ENCODE measurements around the gene B4GALNT2.
"Not testable (repeated sequence)": the region's sequence is repeated elsewhere in the genome, so short reads cannot be mapped to it uniquely, and the experiment has no call there.

The B4GALNT2 gene

DNA sequence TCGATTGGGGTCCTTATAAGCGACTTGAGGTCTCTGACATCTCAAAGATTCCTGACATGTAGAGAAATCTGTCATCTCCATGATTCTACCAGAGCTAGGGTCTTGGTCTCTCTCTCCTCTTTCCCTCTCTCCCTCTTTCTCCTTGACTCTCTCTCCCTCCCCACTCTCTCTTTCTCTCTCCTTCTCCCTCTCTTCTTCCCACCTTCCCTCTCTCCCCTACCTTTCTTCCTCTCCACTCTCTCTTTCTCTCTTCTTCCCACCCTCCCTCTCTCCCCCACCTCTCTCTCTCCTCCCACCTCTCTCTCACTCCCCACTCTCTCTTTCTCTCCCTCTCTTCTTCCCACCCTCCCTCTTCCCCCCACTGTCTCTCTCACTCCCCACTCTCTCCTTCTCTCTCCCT is 32.6 kb downstream of the B4GALNT2 start:
- no peak overlapping the region for H3K27ac ChIP-seq
- peaks cover 2 to 13% (median 6%) of the 10 kb centered on the region in 11 experiments; a peak in 17 of 22 replicates for H3K9me3 ChIP-seq (replicated peaks in 1 of 11)
- no peaks in the 10 kb centered on the region for H3K27me3 ChIP-seq
- no peak for TF ChIP-seq Cebpa-rat (IDR thresholded peaks at IDR 0.05)
- no peaks in the 10 kb centered on the region for H3K4me1 ChIP-seq
- no peaks in the 10 kb centered on the region for H3K36me3 ChIP-seq
- H3K4me2 ChIP-seq = no peak overlapping the region
- no peaks in the 10 kb centered on the region for H4K20me1 ChIP-seq
- H3K9ac ChIP-seq = no peak overlapping the region
- H3K4me3 ChIP-seq = no peak overlapping the region

DNA sequence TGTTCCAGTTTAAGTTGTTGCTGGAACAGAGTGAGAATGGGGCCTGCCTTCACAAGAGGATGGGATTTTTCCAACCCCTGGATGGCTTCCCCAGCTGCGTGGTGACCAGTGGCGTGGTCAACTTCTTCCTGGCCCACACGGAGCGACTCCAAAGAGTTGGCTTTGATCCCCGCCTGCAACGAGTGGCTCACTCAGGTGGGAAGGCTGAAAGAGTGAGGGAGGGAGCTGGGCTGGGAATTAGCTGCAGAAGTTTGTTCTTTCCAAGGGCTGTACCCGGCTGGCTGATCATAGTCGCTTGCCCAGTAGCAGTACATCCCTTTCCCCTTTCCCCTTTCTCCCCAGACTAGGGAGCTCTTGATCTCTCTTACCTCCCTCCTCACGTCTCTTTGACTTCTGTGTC is 36.1 kb downstream of the B4GALNT2 start:
- H4K20me1 ChIP-seq = no peaks in the 10 kb centered on the region
- no peaks in the 10 kb centered on the region for H3K27me3 ChIP-seq
- H3K9me3 ChIP-seq (replicated peaks in 1 of 11) = peaks cover 29 to 45% (median 35%) of the 10 kb centered on the region in 11 experiments; a peak in 21 of 22 replicates
- H3K4me1 ChIP-seq = no peaks in the 10 kb centered on the region
- H3K36me3 ChIP-seq = no peaks in the 10 kb centered on the region
- no peak overlapping the region for H3K9ac ChIP-seq
- H3K27ac ChIP-seq = no peak overlapping the region
- no peak for TF ChIP-seq Cebpa-rat (IDR thresholded peaks at IDR 0.05)
- no peak overlapping the region for H3K4me2 ChIP-seq
- H3K4me3 ChIP-seq = no peak overlapping the region

DNA sequence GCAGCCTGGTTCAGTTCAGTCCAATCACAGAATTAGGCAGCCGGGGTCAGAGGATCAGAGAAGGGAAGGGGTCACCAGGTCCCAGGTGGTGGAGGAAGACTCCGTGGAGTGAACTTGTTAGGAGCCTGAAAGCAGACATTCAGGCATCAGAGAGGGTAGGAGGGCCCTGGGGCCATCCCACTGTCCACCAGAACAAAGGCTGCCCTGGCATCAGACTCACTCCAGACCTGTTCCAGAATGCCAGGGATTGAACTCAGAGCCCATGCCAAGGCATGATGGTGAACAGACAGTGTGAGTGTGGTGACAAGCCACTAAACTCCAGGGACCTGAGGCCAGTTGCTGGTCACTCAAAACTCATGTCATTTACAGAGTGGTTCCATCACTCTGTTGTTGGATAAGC is 37.6 kb downstream of the B4GALNT2 start:
- Histone ChIP-seq H3K27ac (no peak overlapping the region), H3K27me3 (no peaks in the 10 kb centered on the region), H3K4me2 (no peak overlapping the region), H3K4me3 (no peak overlapping the region), H4K20me1 (no peaks in the 10 kb centered on the region), H3K4me1 (no peaks in the 10 kb centered on the region), H3K9ac (no peak overlapping the region), H3K9me3 (replicated peaks in 1 of 11) (peaks cover 42 to 60% (median 50%) of the 10 kb centered on the region in 11 experiments), H3K36me3 (no peaks in the 10 kb centered on the region)
- TF ChIP-seq Cebpa-rat (IDR thresholded peaks at IDR 0.05) = no peak

DNA sequence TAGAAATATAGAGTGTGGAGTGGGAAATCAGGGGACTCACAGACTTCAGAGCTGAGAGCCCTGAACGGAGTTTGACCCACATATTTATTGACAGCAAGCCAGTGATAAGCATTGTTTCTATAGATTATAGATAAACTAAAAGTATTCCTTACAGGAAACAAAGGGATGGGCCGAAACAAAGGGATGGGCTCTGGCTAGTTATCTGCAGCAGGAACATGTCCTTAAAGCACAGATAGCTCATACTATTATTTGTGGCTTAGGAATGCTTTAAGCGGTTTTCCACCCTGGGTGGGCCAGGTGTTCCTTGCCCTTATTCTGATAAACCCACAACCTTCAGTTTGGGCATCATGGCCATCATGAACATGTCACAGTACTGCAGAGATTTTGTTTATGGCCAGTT is 38.1 kb downstream of the B4GALNT2 start:
- H3K9me3 ChIP-seq (replicated peaks in 1 of 11) = peaks cover 47 to 65% (median 55%) of the 10 kb centered on the region in 11 experiments
- not testable (repeated sequence) for H3K4me1 ChIP-seq, H3K9ac ChIP-seq, H3K27ac ChIP-seq, H3K27me3 ChIP-seq, H3K36me3 ChIP-seq, H3K4me3 ChIP-seq, H4K20me1 ChIP-seq, H3K4me2 ChIP-seq

DNA sequence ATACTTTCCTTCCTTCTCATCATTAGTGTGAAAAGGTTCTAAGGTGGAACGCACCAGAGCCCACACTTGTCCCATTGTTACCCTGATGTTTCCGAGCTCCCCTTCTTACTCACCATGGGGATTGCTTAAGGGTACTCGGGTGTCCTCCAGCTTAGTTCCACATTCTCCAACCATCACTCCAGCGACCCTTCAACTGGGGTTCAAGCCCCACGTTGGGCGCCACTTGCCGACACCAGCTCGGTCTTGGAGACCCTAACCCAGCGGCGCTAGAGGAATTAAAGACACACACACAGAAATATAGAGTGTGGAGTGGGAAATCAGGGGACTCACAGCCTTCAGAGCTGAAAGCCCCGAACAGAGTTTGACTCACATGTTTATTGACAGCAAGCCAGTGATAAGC is 43.4 kb downstream of the B4GALNT2 start:
- not testable (repeated sequence) for H3K4me1 ChIP-seq, H3K4me2 ChIP-seq, H3K9ac ChIP-seq, H4K20me1 ChIP-seq, H3K27ac ChIP-seq, H3K36me3 ChIP-seq, H3K27me3 ChIP-seq
- H3K9me3 ChIP-seq (replicated peaks in 1 of 11) = peaks cover 62 to 76% (median 69%) of the 10 kb centered on the region in 11 experiments
- H3K4me3 ChIP-seq = peak overlapping the region in 2 of 10 experiments; percentile 10 to 22; a peak in 2 of 20 replicates

DNA sequence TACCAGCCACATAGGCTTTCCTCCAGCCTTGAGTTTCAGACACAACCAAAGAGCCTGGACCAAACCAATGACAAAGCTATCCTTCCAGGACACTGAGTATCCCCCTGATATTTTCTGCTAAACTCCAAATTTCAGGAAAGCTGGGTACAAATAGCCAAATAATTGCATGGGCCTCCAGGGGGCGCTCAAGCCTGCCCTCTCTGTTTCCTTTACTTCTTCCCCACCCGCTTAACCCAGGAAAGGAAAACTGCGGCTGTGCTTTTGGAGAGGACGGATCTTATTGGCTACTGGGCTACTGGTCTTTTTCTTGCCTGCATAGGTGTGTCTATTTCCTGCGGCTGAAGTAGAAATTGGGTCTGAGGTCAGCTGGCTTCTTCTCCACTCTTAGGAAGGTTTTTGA is 47.7 kb downstream of the B4GALNT2 start:
- H3K4me2 ChIP-seq = no peak overlapping the region
- peaks cover 57 to 69% (median 61%) of the 10 kb centered on the region in 11 experiments for H3K9me3 ChIP-seq (replicated peaks in 1 of 11)
- no peaks in the 10 kb centered on the region for H4K20me1 ChIP-seq

DNA sequence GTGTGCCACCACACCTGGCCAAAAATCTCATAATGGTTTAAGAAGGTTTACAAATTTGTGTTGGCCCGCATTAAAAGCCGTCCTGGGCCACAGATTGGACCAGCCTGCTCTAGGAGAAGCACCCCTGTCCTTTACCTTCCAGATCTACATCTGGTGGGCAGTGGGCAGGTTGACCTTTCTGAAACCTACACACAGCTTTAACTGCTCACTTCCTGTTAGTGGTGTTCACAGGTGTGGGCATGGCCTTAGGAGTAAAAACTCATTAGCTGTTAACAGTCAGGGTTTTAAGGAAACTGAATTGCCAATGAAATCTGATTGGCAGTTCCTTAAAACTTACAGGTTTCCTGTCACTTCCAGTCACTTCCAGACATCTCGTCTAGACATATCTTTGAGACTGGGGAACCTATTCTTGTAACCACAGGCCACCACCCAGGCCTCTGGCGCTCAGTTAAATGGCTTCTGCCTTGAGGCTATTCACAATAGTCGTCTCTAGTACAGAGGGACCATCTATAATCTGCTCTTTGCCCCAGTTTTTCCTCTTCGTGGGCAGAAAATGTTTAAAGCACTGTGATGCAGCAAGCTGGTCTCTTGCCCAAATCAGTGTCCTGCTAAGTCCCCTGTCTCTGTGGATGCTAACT is 48.5 kb downstream of the B4GALNT2 start:
- no peak for TF ChIP-seq Cebpa-rat (IDR thresholded peaks at IDR 0.05)
- no peaks in the 10 kb centered on the region for H4K20me1 ChIP-seq
- no peak overlapping the region for H3K9ac ChIP-seq
- peaks cover 0 to 9% (median 0%) of the 10 kb centered on the region in 11 experiments; a peak in 2 of 22 replicates for H3K36me3 ChIP-seq
- no peak overlapping the region for H3K27ac ChIP-seq
- no peaks in the 10 kb centered on the region for H3K4me1 ChIP-seq
- peaks cover 57 to 69% (median 61%) of the 10 kb centered on the region in 11 experiments for H3K9me3 ChIP-seq (replicated peaks in 1 of 11)
- H3K27me3 ChIP-seq = no peaks in the 10 kb centered on the region
- H3K4me3 ChIP-seq = no peak overlapping the region
- no peak overlapping the region for H3K4me2 ChIP-seq

More for the DNA sequence above, 47.7 kb downstream of the B4GALNT2 start:
- H3K4me1 ChIP-seq = no peaks in the 10 kb centered on the region
- no peak overlapping the region for H3K9ac ChIP-seq
- H3K36me3 ChIP-seq = peaks cover 0 to 9% (median 0%) of the 10 kb centered on the region in 11 experiments; a peak in 2 of 22 replicates
- H3K27me3 ChIP-seq = no peaks in the 10 kb centered on the region
- no peak overlapping the region for H3K27ac ChIP-seq
- no peak overlapping the region for H3K4me3 ChIP-seq
- TF ChIP-seq Cebpa-rat (IDR thresholded peaks at IDR 0.05) = no peak

DNA sequence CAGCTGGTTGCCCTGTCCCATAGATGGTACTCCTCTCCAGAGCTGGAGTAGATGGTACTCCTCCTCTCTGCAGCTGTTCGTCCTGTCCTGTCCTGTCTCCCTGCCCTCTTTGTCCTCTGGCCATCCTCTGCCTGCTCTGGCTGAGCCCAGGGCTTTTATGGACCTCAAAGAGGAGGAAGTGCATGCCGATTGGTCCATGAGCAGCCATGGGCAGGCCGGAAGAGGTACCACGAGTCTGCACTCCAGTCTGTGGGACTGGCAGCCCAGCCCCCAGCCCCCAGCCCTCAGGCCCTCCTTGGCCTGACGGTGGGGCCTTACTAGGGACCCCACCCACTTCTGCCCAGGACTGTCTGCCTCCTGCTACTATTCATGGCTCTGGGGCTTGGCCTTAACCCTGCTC is 50.8 kb downstream of the B4GALNT2 start:
- no peak for TF ChIP-seq Cebpa-rat (IDR thresholded peaks at IDR 0.05)
- H4K20me1 ChIP-seq = no peaks in the 10 kb centered on the region
- H3K27me3 ChIP-seq = no peaks in the 10 kb centered on the region
- H3K27ac ChIP-seq = no peak overlapping the region
- no peaks in the 10 kb centered on the region for H3K4me1 ChIP-seq
- no peak overlapping the region for H3K4me3 ChIP-seq
- H3K9me3 ChIP-seq (replicated peaks in 1 of 11) = peaks cover 42 to 55% (median 48%) of the 10 kb centered on the region in 11 experiments
- H3K9ac ChIP-seq = no peak overlapping the region
- no peak overlapping the region for H3K4me2 ChIP-seq
- H3K36me3 ChIP-seq = peaks cover 0 to 4% (median 0%) of the 10 kb centered on the region in 11 experiments; a peak in 1 of 22 replicates

DNA sequence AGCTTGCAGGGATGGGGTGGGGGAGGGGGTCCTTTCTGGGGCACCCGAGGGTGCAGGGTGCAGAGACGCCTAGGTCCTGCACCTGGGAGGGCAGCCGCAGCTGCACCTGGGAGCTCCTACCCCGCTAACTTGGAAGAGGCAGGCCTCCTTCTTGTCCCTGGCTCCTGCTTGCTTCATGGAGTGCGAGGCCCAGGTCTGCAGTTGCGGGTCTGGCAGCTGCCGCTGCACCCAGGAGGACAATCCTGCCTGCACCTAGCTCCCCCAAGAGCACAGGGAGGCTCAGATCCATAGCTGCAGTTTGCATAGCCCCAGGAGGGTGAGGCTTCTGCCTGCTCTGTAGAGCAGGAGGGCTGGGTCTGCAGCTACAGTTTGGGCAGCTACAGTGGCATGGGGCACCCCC is 51.2 kb downstream of the B4GALNT2 start:
- Histone ChIP-seq H3K9me3 (replicated peaks in 1 of 11) (peaks cover 41 to 51% (median 46%) of the 10 kb centered on the region in 11 experiments), H3K9ac (no peak overlapping the region), H3K27ac (no peak overlapping the region), H3K4me1 (no peaks in the 10 kb centered on the region), H4K20me1 (no peaks in the 10 kb centered on the region), H3K4me3 (no peak overlapping the region), H3K27me3 (no peaks in the 10 kb centered on the region), H3K4me2 (no peak overlapping the region), H3K36me3 (peaks cover 0 to 4% (median 0%) of the 10 kb centered on the region in 11 experiments; a peak in 1 of 22 replicates)
- no peak for TF ChIP-seq Cebpa-rat (IDR thresholded peaks at IDR 0.05)

DNA sequence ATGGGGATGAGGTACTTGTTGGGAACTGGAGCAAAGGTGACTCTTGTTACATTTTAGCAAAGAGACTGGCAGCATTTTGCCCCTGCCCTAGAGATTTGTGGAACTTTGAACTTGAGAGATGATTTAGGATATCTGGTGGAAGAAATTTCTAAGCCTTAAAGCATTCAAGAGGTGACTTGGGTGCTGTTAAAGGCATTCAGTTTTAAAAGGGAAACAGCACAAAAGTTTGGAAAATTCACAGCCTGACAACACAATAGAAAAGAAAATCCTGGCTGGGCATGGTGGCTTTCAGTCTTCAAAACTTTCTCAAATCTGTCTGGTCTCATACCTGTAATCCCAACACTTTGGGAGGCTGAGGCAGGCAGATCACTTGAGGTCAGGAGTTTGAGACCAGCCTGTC is 52.0 kb downstream of the B4GALNT2 start:
- H3K27me3 ChIP-seq, H3K4me2 ChIP-seq, H3K9ac ChIP-seq, H3K4me3 ChIP-seq, H3K4me1 ChIP-seq, H3K27ac ChIP-seq, H3K36me3 ChIP-seq, H4K20me1 ChIP-seq: not testable (repeated sequence)
- H3K9me3 ChIP-seq (replicated peaks in 1 of 11) = peaks cover 41 to 51% (median 46%) of the 10 kb centered on the region in 11 experiments

DNA sequence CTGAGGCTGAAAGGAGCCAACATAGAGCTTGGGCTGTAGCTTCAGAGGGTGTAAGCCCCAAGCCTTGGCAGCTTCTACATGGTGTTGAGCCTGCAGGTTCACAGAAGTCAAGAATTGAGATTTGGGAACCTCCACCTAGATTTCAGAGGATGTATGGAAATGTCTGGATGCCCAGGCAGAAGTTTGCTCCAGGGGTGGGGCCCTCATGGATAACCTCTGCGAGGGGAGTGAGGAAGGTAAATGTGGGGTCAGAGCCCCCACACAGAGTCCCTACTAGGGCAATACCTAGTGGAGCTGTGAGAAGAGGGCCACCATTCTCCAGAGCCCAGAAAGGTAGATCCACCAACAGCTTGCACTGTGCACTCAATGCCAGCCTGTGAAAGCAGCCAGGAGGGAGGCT is 52.8 kb downstream of the B4GALNT2 start:
- not testable (repeated sequence) for H3K36me3 ChIP-seq, H3K4me1 ChIP-seq, H3K4me2 ChIP-seq, H3K27ac ChIP-seq, H4K20me1 ChIP-seq, H3K9ac ChIP-seq, H3K27me3 ChIP-seq
- peak overlapping the region in 4 of 10 experiments; percentile 12 to 21 (median 16); a peak in 2 of 20 replicates for H3K4me3 ChIP-seq
- H3K9me3 ChIP-seq (replicated peaks in 1 of 11) = peaks cover 41 to 51% (median 46%) of the 10 kb centered on the region in 11 experiments
